HG03175 (cell line): ENCODE data around the gene WIPF3.
"Not testable (repeated sequence)": the region's sequence is repeated elsewhere in the genome, so short reads cannot be mapped to it uniquely, and the experiment has no call there.

Experiments used
- ATAC-seq: cut with Tn5 transposase; IDR thresholded peaks from one replicate; pipeline ENCODE4 v1.9.1; 2021; ENCODE audit warnings: mild to moderate bottlenecking, moderate library complexity; ENCODE audit not compliant: unreplicated experiment

WIPF3 gene

DNA sequence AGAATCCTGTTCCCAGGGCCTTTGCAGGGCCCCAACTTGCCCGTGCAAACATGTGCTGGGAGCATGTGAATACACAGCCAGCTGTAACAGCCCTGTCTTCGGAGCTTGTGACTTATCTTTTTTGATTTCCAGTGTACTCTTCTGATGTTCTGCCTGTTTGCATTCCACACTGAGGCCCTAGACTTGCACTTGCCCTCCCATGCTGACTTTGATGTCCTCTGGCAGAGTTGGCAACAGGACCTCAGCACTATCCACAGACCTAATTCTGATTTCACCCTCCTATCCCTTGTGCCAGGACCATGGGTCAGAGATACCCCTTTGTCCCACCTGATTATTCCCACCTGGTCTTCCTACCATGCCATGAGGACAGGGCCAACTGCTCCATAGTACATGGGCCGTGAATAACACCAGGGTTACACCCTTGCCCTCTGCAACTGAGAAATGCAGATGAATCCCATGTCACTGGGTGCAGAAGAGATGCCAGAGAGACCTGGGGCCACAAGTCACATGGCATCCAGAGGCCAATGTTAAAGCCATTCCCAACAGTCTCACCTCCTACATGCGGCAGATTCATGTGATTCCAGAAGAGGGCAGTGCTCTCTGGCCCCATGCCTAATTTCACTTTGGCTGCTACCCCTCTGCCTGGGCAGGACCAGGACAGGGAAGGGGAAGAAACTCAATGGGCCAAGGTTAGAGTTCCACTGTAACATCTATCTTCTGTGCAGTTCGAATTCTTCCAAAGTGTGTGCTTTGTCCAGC is 140.3 kb downstream of the WIPF3 start:
- ATAC-seq: no peak

DNA sequence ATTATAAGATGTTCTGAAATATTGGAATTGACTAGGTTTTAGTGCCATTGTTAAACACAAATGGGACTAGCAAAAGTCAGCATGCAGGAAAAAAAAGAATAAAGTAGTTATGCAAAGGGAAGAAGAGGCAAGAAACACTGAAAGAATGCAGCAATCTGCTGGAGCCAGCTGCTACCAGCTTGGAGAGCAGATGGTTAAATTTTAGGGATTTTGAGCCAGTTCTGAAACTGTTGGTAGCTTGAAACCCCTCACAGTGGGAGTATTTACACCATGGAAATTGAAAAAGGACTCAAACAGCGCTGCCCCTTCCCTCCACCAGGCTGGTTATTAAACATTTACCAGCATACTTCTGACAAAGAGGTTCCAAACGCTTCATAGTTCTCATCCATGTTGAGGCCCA is 142.3 kb downstream of the WIPF3 start:
- no peak for ATAC-seq

DNA sequence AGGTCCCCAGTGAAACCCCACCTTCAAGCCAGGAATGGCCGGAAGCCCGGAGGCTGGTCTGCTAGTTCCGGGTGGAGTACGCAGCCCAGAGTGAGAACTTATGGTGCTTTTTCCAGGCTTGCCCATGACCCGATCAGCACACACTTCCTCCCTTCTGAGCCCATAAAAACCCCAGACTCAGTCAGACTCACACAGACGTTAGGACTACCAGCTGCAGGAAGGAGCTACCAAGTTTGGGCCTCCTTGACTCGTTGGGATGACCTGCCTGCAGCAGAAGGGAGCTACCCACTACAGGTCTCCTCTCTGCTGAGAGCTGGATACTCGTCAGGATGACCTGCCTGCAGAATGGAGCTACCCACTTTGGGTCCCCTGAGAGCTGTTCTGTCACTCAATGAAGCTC is 144.2 kb downstream of the WIPF3 start:
- ATAC-seq: no peak

DNA sequence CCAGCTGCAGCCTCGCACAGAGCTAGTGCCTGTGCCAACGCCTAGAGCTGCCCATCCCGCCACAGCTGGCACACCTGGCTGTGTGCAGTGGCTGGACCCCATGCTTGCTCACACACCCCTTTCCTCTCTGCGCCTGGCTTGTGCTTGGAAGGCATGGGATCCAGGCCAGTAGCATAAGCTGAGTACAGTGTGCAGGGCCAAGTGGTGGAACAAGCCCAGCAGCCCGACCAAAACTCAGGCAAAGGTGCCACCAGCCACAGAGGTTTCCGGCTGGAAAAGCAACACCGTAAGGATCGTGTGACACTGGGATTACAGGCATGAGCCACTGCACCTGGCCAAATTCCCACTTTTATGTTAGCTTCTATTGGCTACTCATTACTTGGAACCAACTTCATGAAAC is 144.9 kb downstream of the WIPF3 start:
- ATAC-seq: no peak

DNA sequence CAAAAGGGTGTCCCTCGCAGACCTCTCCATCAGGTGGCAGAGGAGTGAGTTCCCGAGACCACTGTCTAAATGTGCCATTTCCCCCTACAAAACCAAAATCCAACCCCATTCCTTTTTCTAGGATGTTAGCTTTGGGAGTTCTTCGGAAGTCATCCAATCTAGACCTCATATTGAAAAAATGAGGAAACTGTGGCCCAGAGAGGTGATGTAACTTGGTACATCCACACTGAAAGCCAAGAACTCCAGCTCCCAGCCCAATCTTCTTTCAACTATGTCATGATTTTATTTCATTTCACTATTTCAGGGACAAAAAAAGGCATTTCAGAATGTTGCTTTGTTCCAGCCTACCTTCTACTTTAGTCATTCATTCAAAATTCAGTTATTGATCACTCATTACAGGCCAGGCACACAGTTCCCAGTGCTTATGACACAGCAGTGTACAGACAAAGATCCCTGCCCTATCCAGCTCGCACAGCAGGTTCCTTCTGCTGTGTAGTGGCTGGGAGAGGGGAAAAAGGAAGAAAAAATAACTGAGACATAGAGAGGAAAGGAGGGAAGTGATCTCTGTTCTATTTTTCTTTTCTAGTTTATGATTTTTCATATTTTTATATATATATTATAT is 147.5 kb downstream of the WIPF3 start:
- no peak for ATAC-seq

DNA sequence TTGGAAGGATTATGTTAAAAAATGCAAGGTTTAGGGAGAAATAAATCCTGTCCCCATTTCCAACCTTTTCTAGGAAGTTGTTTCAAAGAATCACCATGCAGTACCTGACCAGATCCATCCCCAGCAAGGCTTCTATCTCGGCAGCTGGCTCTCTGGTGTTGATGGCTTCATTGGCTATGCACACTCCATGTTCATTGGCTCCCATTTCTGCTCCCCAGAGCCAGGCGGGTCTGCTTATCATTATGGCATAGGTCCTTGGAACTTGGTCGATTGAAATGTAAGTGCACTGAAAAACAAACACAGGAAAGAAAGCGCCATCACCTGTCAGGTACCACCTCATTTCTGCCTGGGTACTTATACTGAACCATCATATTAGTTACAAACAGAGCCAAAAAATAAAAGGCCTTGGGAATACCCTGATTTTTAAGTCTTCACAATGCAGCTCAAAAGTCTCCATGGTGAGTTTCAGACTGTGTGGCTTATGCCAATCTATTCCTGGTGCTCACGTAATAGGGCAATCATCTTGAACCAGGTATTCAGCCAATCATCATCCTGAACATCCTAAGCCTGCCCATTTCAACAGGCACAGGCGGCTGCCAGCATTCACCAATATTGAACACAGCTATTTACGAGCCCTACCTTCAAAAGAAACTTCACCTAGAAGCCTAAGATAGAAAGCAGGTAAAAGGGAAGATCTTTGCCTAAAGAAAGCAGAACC is 148.9 kb downstream of the WIPF3 start:
- ATAC-seq: no peak

DNA sequence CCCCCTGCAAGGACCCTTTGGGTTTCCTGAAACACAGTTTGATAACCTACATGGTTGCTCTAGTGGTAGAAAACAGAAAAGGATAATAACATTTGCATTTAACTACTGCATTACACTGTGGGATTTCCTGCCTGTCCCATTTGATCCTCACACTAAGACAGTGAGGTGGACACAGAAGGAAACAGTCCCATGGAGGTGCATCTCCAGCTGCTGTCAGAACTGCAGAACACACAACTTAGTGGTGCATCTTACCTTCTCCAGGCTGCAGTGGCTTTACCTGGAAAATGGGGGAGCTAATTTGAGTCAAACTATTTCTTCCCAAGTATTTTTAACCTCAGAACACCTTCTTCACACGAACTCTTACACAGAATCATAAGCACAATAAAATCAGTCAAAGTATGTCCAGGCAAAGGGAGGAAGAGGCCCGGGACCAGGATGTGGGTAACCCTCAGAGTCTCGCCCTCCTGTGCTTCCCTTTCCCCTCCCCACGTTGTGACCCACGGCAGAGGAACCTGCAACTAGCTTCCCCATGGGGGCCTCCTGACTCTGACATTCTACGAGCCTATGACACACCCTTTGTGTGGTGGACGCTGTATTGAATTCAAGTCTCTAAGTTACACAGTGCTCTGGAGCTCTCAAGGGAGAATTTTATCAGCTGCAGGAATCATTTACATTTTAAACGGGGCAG is 149.6 kb downstream of the WIPF3 start:
- peak; percentile 72 for ATAC-seq

DNA sequence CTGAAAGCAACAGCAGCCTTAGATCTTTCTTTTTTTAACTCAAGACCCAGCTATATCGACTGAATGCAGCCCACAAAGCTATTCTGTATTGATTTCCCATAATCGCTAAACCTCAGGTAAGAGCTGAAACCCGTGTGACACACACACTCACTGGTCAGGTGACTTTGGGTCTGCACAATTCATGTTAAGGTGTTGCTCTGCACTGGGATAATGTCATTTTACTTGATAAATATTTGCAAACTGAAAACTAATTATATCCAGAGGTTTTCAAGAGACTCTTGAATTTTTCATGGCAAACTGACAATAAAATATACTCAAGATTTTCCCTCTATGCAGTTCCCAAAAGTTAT is 150.2 kb downstream of the WIPF3 start:
- peak; percentile 26 for ATAC-seq

DNA sequence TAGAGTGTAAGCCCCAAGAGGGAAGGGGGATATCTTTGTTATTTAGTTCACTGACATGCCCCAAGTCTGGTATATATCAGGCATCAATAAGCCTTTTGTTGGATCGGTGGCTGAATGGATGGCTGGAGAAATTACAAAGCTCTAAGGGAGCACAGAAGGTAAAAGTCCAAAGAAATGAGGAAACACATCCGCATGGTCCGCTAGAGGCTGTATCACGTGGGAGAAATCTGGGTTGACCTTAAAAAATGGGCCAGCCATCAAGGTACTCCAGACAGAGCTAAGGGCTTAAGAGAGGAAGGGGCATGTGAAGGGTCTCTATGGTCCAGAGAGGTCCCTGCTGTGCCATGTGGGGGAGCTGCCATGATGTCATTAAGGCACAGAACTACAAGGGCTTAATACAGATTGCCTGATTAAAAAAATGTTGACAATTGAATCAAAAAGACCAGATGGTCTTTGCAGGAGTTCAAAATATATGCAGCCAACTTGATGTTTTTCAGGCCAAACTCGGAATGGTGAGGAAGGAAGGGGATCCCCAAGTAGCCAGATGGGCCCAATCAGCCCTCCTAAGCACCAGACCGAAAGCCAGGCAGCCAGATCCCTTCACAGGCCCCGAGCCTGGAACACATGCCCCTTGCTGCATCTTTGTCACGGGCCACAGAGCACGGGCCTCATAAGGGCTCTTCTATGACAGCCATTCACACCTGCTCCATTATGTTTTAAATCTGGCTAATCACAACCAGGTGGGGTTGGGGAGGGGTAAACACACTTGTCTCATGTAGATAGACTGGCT is 151.4 kb downstream of the WIPF3 start:
- no peak for ATAC-seq

DNA sequence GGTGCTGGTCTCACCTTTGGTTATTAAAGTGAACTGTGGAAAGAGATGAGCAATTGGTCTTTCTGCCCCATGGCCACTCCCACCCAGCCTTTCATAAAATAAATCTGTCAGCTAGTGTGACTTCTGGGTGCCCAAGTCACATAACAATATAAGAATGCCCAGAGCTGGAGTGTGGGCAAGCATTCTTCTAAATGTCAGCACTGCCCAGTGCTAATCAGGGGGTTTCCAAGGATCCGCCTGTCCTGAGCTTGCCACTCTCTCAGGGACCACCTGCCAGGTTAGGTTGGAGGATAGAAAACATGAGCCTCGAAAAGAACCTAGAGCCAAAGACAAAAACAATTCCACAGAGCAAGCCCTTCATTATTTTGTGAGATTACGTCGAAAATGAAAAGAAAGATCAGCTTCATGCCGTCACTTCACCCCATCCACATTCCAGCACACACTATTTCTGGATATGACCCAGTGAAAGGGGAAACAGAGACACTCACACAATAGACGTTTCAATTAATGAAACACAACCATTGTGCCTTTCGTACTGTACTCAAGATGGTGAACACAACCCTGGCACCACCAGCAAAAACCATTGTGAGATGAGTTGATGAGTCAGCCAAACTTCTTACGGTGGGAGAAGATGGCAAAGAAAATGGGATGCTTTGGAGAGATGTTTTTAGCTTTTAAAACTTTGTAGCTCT is 152.5 kb downstream of the WIPF3 start:
- ATAC-seq: no peak

DNA sequence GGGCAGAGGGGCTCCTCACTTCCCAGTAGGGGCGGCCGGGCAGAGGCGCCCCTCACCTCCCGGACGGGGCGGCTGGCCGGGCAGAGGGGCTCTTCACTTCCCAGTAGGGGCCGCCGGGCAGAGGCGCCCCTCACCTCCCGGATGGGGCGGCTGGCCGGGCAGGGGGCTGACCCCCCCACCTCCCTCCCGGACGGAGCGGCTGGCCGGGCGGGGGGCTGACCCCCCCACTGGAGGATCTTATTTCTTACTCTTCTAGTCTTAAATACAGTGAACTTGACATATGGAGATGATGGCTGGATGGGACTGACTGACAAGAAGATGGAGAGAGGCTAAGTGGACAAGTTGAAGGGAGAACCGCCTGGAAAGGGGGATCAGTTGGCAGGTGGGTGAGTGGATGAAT is 155.3 kb downstream of the WIPF3 start:
- not testable (repeated sequence) for ATAC-seq

DNA sequence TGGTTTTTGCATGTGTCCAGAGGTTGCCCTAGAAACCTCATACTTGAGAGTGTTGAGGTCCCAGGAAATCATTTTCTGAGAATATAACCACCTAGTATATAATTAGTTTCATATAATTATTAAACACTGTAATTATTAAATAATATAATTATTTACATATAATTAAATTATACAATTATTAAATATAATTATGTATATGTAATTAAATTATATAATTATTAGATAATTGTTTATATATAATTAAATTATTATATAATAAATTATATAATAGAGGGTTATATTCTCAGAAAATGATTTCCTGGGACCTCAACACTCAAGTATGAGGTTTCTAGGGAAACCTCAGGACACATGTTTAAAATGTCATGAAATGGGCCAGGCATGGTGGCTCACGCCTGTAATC is 155.7 kb downstream of the WIPF3 start:
- no peak for ATAC-seq

DNA sequence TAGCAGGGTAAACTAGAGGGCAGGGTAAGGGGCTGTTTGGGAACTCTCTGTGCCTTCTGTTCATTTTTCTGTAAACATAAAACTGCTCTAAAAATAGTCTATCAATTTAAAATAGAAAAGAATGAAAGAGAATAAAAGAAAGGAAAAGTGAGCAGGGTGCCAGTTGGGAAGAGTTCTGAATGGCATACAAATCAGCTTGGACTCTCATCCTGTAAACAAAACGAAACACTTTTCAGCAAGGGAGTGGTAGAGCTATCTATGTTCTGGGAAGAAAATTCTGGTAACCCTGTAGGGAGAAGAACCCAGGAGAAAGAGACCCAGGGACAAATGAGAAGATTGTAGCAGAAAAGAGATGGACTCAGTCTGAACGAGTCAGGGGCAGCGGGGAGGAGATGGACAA is 158.7 kb downstream of the WIPF3 start:
- no peak for ATAC-seq
